Mucosa of gallbladder (tissue), 1 donor: ENCODE data around the gene ELMO2. TPM values are rescaled to one million over a fixed set of nuclear protein-coding genes. Genes with fewer than 3 reads are reported as not detected.

Source experiments
- DNase-seq: peaks from one replicate; pipeline ENCODE4 v3.0.0-alpha.2; 2020; ENCODE audit warnings: low spot score
- total RNA-seq: library from RNA; stranded (reverse); gene quantifications from one replicate; pipeline ENCODE4 v1.2.1, GENCODE V29; 2021
- donor health status: DM: no; HTN: no; CAD: no.

The ELMO2 gene
- total RNA-seq, 1 donor from 2014 or later = 33.3 TPM

- DNase-seq = no peak
Observed at GRCh38 chr20:46352370-46352938, 54.0 kb downstream of the ELMO2 start.

GRCh38 chr20:46351357-46352058 is 54.9 kb downstream of the ELMO2 start:
- DNase-seq = no peak

GRCh38 chr20:46350986-46351267 is 55.5 kb downstream of the ELMO2 start:
- no peak for DNase-seq

GRCh38 chr20:46350201-46350985 is 56.0 kb downstream of the ELMO2 start:
- DNase-seq = no peak

- no peak for DNase-seq
Observed at GRCh38 chr20:46349742-46350056, 56.7 kb downstream of the ELMO2 start.

GRCh38 chr20:46349035-46349741 is 57.2 kb downstream of the ELMO2 start:
- no peak for DNase-seq

GRCh38 chr20:46347841-46348803 is 58.3 kb downstream of the ELMO2 start:
- no peak for DNase-seq

GRCh38 chr20:46346770-46347169 is 59.6 kb downstream of the ELMO2 start:
- DNase-seq = no peak

- no peak for DNase-seq
Observed at GRCh38 chr20:46344488-46345162, 61.8 kb downstream of the ELMO2 start.

- DNase-seq = no peak
Observed at GRCh38 chr20:46343975-46344357, 62.4 kb downstream of the ELMO2 start.

GRCh38 chr20:46343348-46343974 is 63.0 kb downstream of the ELMO2 start:
- no peak for DNase-seq

GRCh38 chr20:46342451-46343347 is 63.7 kb downstream of the ELMO2 start:
- no peak for DNase-seq

GRCh38 chr20:46342010-46342378 is 64.4 kb downstream of the ELMO2 start:
- DNase-seq = no peak

- no peak for DNase-seq
Observed at GRCh38 chr20:46341074-46342009, 65.1 kb downstream of the ELMO2 start.

- no peak for DNase-seq
Observed at GRCh38 chr20:46339037-46339436, 67.4 kb downstream of the ELMO2 start.

- DNase-seq = no peak
Observed at GRCh38 chr20:46336735-46337134, 69.7 kb downstream of the ELMO2 start.

GRCh38 chr20:46334303-46334904 is 72.0 kb downstream of the ELMO2 start:
- no peak for DNase-seq
